GM12872 (cell line): ENCODE measurements around the gene ADAP1.

Source experiments
- TF ChIP-seq, protein P1 (sequence below): IDR thresholded peaks from 3 replicates; pipeline ENCODE4 v1.5.1; 2011; ENCODE audit warnings: low read depth, mild to moderate bottlenecking, low read length, moderate library complexity; ENCODE audit not compliant: insufficient read depth

The ADAP1 gene

DNA sequence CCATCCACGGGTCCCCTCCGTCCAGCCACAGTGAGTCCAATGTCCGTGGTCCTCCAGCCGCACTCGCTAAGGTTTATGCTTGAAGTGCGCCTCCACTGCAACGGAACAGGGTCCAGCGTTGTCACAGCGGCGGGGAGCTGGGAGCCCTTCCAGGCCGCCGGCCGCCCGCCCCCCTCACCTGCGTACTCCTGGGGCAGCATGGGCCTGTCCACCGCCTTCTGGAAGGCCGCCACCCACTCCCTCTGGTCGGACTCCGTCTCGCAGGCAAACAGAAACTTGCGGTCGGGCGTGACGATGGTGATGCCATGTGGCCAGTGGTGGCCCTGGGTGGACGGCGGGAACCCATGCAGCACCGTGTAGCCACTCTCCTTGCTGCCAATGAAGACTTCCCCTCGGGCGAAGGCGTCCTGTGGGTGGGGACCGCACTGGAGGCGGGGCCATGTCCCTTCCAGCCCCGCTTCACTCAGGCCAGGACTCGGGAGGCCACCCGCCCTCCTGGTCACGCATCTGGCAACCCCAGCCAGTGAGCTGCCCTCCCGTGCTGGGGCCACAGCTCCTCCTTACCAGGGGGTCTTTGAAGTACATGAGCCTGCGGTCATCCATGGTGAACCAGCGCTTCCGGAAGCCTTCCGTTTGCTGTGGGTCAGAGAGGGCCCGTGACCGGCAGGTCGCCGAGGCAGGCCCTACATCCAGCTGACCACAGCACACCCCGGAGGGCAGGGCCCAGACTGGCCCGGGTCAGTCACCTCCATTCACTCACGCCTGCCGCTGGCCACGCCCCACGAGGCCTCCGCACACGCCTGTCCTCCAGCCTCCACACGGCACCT is 55.4 kb downstream of the ADAP1 start:
- TF ChIP-seq, protein P1, sequence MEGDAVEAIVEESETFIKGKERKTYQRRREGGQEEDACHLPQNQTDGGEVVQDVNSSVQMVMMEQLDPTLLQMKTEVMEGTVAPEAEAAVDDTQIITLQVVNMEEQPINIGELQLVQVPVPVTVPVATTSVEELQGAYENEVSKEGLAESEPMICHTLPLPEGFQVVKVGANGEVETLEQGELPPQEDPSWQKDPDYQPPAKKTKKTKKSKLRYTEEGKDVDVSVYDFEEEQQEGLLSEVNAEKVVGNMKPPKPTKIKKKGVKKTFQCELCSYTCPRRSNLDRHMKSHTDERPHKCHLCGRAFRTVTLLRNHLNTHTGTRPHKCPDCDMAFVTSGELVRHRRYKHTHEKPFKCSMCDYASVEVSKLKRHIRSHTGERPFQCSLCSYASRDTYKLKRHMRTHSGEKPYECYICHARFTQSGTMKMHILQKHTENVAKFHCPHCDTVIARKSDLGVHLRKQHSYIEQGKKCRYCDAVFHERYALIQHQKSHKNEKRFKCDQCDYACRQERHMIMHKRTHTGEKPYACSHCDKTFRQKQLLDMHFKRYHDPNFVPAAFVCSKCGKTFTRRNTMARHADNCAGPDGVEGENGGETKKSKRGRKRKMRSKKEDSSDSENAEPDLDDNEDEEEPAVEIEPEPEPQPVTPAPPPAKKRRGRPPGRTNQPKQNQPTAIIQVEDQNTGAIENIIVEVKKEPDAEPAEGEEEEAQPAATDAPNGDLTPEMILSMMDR: no peak

DNA sequence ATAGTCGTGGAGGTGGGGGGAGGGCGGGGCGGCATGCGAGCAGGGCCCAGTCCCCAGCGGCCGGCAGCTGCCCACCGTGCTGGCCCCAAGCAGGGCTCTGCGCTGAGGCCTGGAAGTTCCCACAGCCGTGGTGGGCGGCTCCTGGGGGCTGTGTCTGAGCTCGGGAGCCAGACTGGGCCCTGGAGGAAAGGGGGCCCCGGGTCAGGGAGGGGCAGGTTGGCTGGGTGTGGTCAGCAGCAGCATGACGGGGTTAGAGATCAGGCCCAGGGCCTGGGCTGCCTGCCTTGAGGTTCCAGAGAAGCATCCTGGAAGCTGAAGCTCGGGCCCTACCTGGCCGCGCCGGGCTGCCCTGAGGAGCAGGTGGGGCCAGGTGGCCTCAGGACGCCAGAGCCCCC is 56.0 kb downstream of the ADAP1 start:
- TF ChIP-seq, protein P1: no peak

DNA sequence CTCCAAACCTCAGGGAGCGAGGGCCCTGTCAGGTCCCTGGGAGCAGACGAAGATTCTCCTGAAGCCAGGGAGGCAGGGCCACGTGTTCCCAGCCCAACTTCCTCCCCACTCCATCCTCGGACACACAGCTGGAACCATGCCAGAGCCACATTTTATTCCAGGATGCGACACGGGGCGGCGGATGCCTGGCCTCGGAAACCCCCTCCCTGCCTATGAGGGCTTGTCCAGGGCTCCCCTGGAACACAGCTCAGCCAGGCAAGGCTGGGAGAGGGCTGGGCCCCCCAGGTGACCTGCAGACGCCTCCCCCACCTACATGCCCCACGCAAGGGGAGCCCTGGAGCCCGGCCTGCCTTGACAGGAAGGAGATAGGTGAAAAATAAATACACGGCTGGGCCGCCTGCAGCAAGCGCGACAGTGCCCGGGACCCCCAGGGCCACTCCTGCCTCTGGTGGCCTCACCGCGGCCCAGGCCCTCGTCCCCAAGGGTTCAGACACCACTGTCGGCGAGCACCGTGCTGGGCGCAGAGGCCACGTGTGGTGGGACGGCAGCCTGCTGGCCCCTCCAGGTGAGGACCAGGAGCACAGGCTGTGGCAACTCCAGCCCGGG is 56.6 kb downstream of the ADAP1 start:
- TF ChIP-seq, protein P1: no peak

DNA sequence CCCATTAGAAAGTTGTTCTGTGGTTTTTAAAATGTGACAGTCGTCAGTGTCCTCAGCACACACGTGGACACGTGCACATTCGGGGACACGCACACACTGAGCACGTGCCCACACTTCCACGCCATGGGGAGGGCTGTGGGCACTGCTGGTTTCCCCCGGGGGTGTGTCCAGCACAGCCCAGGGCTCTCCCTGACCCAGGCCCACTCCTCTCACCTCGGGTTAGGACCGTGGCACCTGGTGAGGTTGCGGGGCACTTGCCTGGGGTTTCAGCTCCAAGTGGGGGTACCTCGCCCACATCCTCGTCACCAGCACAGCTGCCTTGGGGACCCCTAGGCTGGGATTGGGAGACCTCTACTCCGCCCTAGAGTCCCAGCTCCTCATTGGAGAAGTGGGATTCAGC is 57.4 kb downstream of the ADAP1 start:
- TF ChIP-seq, protein P1: no peak

DNA sequence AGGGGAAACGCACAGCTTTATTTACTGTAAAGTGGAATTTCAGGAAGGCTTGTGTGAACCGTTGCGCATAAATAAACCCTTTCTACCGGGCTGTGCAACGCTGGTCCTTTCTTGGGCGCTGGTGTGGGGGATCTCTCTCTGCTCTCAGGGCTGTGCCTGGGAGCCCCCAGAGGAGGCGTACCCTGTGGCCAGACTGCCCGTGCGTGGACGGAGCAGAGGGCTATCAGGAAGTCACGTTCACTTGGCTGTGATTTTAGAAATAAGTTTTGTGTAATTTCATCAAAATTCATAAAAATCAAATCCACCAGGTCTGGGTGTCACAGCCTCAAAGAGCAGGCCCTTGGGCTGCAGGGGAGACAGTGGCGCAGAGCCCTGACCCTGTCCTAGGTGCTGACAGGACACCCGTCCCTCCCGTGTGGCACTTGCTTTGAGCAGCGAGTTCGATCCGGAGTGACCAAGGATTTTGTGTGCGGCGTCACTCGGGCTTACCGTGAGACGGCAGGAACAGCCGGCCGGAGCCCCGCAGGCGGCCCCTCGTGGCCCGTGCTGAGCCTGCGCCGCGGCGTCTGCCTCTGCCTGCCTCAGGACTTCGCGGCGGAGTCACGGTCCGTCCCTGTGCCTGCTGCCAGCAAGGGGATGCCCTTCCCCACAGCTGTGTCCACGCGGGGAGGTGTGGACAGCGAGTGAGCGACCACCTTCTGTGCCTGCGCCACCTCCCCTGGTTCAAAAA is 58.0 kb downstream of the ADAP1 start:
- TF ChIP-seq, protein P1: no peak

DNA sequence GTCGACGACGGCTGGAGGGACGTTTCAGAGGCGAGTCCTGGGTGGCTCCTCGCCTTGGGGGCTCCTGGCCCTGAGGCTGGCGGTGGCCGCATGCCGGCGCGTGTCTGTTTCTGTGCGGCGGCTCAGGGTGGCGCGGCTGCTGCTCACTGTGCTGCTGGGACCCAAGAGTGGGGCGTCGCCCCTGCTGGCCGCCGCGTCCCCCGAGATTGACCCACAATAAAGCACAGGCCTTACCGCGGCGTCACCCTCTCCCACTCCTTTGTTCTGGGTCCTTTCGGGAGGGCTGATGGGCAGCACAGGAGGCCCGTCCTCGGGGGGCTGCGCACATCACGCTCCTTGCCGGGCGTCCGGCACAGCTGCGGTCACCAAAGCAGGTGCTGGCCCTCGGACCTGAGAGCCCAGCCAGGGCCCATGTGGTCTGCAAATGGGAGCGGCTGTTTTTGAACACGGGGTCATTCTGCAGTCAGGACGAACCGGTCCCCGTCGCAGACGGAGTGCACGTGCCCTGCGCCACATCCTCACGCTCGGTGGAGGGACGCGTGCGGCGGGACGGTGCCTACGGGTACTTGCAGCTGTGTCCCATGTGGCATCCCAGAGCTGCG is 58.9 kb downstream of the ADAP1 start:
- TF ChIP-seq, protein P1: no peak

DNA sequence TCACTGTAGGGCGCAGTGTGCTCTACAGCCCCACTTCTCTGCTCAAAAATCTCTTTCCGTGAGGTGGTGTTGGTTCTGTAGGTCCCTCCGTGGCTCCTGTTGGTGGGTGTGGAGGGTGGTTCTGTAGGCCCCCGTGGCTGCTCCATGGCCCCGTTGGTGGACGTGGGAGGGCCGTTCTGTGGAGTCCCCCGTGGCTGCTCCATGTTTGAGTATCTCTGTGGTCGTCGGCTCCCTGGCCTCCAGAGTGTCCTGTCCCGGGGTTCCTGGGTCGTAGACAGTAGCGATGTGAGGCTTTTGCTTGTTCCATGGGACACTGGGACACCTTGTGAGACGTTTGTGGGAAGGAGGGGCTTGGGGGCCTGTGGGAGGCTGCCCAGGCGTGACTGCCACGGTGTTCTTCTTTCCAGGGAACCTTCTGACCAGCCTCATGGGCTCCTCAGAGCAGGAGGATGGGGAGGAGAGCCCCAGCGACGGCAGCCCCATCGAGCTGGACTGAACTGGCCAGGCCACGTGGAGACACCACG is 59.5 kb downstream of the ADAP1 start:
- TF ChIP-seq, protein P1: no peak
